OCI-LY7 (cell line): ENCODE measurements around the gene DMRT1.

ENCODE experiments used
- EZH2phosphoT487 ChIP-seq: fragments of 200-600 bp; sonication (generic); IDR thresholded peaks from 2 replicates; pipeline ENCODE4 v1.6.1; 2018; ENCODE audit warnings: low read depth, borderline replicate concordance, mild to moderate bottlenecking, mixed run types, antibody characterized with exemption, low read length, moderate library complexity, mixed read lengths
- TF ChIP-seq, protein P1 (sequence below): fragments of 200-600 bp; sonication (generic); conservative IDR thresholded peaks from 2 replicates; pipeline ENCODE4 v1.5.1; 2014; ENCODE audit warnings: mild to moderate bottlenecking, antibody characterized with exemption, low read length, moderate library complexity, mixed read lengths

DNA sequence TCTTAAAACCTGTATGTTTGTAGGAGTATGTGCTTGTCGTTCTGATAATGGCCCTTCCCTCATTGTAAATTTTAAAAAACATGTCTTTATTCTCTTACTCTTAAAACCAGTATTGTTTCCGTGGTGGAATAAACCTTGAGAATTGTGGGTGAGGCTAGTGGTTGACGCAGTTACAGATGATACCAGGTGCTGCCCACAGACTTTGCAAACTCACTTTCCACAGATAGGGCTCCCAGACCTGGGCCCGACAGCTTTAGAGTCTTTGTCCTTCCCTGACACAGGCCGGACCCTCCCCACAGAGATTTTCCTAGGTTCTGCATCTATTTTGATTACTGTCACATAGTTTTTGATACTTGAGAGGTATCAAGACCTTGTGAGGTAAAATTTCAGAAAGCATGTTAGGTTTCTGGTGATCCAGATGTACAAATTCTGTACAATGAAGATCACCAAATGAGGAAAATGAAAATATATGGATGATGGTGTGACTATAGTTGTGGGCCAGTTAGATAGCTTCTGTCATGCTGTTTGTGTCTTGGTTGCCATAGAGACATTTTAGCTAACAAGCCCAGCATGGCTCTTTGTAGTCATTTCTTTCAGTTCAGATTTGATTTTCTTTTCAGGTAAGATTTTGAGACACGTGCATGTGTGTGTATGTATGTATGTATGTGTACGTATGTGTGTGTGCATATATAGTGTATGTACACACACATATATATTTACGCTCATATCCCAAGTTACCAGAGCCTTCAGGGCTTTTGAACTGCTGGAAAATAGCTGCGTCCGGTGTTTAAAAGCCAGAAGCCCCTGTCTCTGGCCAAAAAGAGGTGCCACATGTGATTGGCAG lies 33.8 kb downstream of the DMRT1 start:
- TF ChIP-seq, protein P1, sequence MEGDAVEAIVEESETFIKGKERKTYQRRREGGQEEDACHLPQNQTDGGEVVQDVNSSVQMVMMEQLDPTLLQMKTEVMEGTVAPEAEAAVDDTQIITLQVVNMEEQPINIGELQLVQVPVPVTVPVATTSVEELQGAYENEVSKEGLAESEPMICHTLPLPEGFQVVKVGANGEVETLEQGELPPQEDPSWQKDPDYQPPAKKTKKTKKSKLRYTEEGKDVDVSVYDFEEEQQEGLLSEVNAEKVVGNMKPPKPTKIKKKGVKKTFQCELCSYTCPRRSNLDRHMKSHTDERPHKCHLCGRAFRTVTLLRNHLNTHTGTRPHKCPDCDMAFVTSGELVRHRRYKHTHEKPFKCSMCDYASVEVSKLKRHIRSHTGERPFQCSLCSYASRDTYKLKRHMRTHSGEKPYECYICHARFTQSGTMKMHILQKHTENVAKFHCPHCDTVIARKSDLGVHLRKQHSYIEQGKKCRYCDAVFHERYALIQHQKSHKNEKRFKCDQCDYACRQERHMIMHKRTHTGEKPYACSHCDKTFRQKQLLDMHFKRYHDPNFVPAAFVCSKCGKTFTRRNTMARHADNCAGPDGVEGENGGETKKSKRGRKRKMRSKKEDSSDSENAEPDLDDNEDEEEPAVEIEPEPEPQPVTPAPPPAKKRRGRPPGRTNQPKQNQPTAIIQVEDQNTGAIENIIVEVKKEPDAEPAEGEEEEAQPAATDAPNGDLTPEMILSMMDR: no peak
- no peak for TF ChIP-seq EZH2phosphoT487
